OCI-LY1 (cell line): ENCODE data around the gene SLC2A13.

ENCODE experiments used
- EZH2 ChIP-seq: fragments of 200-600 bp; sonication (generic), shearing (Covaris generic); IDR thresholded peaks from 2 replicates; pipeline ENCODE4 v1.8.0; 2017; ENCODE audit warnings: borderline replicate concordance, mixed run types, mild to moderate bottlenecking, antibody characterized with exemption, low read length, moderate library complexity, mixed read lengths
- TF ChIP-seq, protein P1 (sequence below): fragments of 200-600 bp; sonication (generic), shearing (Covaris generic); IDR thresholded peaks from 2 replicates; pipeline ENCODE4 v1.5.1; 2017; ENCODE audit warnings: mild to moderate bottlenecking, antibody characterized with exemption, low read length, moderate library complexity, mixed read lengths

DNA sequence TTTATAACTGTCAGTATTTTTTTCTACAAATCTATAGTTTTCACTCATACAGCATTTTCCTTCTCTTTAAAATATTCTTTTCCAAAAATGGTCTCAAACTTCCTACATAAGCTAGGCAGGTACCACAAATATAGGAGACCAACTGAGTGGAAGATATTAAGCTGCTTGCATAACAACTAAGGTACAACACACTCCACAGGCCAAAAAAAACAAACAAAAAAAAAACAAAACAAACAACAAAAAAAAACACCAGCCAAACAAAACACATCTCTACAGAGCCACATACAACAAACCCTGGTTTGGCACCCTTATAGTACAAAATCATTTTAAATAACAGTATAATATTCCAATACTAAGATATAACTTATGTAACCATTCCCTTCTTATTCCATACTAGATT is 50.1 kb downstream of the SLC2A13 start:
- TF ChIP-seq, protein P1, sequence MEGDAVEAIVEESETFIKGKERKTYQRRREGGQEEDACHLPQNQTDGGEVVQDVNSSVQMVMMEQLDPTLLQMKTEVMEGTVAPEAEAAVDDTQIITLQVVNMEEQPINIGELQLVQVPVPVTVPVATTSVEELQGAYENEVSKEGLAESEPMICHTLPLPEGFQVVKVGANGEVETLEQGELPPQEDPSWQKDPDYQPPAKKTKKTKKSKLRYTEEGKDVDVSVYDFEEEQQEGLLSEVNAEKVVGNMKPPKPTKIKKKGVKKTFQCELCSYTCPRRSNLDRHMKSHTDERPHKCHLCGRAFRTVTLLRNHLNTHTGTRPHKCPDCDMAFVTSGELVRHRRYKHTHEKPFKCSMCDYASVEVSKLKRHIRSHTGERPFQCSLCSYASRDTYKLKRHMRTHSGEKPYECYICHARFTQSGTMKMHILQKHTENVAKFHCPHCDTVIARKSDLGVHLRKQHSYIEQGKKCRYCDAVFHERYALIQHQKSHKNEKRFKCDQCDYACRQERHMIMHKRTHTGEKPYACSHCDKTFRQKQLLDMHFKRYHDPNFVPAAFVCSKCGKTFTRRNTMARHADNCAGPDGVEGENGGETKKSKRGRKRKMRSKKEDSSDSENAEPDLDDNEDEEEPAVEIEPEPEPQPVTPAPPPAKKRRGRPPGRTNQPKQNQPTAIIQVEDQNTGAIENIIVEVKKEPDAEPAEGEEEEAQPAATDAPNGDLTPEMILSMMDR: no peak
- no peak for TF ChIP-seq EZH2
